ENCODE measurements around the gene HSPA1A. TPM values are rescaled to one million over a fixed set of nuclear protein-coding genes. Genes with fewer than 3 reads are reported as not detected.

Gene HSPA1A
- total and polyA plus RNA-seq, 9 of the 15 experiments (the other 6 are each of a cell fraction or from before 2014, with no cell fraction given) = 2.2 to 273 (median 107) TPM

DNA sequence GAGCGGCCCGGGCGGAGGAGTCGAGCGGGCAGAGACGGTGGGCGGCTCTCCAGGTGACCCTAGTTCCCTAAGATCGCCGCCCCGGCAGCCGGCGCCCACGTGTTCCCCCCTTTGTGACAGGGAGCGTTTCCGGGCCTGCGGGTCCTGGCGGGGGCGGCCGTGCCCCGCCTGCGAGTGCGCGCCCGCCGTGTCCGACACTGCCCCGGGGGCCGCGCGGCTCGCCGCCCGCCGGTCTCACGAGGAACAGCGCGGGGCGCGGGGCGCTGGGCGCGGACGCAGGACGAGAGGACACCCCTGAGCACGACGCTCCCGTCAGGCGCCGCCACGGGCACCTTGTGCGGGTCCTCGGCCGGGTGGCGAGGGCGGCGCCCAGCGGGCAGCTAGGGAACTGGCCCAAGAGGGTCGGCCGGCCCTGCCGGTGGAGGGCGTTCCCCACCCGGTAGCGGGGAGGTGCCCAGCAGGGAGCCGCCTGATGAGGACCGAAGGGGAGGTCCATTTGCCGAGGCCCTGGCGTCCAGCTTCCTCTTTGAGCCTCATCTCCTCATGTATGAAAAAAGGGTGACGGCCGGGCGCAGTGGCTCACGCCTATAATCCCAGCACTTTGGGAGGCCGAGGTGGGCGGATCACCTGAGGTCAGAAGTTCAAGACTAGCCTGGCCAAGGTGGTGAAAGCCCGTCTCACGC lies 19.6 kb upstream of the HSPA1A start, which contains the start of gene VARS1 (continued):
- TF ChIP-seq, protein P1, sequence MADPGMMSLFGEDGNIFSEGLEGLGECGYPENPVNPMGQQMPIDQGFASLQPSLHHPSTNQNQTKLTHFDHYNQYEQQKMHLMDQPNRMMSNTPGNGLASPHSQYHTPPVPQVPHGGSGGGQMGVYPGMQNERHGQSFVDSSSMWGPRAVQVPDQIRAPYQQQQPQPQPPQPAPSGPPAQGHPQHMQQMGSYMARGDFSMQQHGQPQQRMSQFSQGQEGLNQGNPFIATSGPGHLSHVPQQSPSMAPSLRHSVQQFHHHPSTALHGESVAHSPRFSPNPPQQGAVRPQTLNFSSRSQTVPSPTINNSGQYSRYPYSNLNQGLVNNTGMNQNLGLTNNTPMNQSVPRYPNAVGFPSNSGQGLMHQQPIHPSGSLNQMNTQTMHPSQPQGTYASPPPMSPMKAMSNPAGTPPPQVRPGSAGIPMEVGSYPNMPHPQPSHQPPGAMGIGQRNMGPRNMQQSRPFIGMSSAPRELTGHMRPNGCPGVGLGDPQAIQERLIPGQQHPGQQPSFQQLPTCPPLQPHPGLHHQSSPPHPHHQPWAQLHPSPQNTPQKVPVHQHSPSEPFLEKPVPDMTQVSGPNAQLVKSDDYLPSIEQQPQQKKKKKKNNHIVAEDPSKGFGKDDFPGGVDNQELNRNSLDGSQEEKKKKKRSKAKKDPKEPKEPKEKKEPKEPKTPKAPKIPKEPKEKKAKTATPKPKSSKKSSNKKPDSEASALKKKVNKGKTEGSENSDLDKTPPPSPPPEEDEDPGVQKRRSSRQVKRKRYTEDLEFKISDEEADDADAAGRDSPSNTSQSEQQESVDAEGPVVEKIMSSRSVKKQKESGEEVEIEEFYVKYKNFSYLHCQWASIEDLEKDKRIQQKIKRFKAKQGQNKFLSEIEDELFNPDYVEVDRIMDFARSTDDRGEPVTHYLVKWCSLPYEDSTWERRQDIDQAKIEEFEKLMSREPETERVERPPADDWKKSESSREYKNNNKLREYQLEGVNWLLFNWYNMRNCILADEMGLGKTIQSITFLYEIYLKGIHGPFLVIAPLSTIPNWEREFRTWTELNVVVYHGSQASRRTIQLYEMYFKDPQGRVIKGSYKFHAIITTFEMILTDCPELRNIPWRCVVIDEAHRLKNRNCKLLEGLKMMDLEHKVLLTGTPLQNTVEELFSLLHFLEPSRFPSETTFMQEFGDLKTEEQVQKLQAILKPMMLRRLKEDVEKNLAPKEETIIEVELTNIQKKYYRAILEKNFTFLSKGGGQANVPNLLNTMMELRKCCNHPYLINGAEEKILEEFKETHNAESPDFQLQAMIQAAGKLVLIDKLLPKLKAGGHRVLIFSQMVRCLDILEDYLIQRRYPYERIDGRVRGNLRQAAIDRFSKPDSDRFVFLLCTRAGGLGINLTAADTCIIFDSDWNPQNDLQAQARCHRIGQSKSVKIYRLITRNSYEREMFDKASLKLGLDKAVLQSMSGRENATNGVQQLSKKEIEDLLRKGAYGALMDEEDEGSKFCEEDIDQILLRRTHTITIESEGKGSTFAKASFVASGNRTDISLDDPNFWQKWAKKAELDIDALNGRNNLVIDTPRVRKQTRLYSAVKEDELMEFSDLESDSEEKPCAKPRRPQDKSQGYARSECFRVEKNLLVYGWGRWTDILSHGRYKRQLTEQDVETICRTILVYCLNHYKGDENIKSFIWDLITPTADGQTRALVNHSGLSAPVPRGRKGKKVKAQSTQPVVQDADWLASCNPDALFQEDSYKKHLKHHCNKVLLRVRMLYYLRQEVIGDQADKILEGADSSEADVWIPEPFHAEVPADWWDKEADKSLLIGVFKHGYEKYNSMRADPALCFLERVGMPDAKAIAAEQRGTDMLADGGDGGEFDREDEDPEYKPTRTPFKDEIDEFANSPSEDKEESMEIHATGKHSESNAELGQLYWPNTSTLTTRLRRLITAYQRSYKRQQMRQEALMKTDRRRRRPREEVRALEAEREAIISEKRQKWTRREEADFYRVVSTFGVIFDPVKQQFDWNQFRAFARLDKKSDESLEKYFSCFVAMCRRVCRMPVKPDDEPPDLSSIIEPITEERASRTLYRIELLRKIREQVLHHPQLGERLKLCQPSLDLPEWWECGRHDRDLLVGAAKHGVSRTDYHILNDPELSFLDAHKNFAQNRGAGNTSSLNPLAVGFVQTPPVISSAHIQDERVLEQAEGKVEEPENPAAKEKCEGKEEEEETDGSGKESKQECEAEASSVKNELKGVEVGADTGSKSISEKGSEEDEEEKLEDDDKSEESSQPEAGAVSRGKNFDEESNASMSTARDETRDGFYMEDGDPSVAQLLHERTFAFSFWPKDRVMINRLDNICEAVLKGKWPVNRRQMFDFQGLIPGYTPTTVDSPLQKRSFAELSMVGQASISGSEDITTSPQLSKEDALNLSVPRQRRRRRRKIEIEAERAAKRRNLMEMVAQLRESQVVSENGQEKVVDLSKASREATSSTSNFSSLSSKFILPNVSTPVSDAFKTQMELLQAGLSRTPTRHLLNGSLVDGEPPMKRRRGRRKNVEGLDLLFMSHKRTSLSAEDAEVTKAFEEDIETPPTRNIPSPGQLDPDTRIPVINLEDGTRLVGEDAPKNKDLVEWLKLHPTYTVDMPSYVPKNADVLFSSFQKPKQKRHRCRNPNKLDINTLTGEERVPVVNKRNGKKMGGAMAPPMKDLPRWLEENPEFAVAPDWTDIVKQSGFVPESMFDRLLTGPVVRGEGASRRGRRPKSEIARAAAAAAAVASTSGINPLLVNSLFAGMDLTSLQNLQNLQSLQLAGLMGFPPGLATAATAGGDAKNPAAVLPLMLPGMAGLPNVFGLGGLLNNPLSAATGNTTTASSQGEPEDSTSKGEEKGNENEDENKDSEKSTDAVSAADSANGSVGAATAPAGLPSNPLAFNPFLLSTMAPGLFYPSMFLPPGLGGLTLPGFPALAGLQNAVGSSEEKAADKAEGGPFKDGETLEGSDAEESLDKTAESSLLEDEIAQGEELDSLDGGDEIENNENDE (IDR thresholded peaks at IDR 0.05; ENCODE audit: low read depth, low read length) = no peak
- peak; percentile 90 for TF ChIP-seq HMGN3 (IDR thresholded peaks at IDR 0.05; ENCODE audit: borderline replicate concordance, extremely low read depth, insufficient read length, low read depth, low read length)
- TF ChIP-seq GATAD2A (IDR thresholded peaks at IDR 0.05) = peak; percentile 72
- TF ChIP-seq ZNF449 (CRISPR knock-in tag; IDR thresholded peaks at IDR 0.05) = no peak; the same call in 1 of the 2 replicates
- TF ChIP-seq, protein P2, sequence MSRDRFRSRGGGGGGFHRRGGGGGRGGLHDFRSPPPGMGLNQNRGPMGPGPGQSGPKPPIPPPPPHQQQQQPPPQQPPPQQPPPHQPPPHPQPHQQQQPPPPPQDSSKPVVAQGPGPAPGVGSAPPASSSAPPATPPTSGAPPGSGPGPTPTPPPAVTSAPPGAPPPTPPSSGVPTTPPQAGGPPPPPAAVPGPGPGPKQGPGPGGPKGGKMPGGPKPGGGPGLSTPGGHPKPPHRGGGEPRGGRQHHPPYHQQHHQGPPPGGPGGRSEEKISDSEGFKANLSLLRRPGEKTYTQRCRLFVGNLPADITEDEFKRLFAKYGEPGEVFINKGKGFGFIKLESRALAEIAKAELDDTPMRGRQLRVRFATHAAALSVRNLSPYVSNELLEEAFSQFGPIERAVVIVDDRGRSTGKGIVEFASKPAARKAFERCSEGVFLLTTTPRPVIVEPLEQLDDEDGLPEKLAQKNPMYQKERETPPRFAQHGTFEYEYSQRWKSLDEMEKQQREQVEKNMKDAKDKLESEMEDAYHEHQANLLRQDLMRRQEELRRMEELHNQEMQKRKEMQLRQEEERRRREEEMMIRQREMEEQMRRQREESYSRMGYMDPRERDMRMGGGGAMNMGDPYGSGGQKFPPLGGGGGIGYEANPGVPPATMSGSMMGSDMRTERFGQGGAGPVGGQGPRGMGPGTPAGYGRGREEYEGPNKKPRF (IDR thresholded peaks at IDR 0.05; ENCODE audit: low read depth, low read length) = no peak
- no peak for TF ChIP-seq MAFF (IDR thresholded peaks at IDR 0.05; ENCODE audit: low read length)
